ENCODE measurements around the gene MAP3K5. TPM values are rescaled to one million over a fixed set of nuclear protein-coding genes. Genes with fewer than 3 reads are reported as not detected.

Gene MAP3K5
- total and polyA plus RNA-seq, 4 donors = 7.5 to 28.3 (median 22.8) TPM

DNA sequence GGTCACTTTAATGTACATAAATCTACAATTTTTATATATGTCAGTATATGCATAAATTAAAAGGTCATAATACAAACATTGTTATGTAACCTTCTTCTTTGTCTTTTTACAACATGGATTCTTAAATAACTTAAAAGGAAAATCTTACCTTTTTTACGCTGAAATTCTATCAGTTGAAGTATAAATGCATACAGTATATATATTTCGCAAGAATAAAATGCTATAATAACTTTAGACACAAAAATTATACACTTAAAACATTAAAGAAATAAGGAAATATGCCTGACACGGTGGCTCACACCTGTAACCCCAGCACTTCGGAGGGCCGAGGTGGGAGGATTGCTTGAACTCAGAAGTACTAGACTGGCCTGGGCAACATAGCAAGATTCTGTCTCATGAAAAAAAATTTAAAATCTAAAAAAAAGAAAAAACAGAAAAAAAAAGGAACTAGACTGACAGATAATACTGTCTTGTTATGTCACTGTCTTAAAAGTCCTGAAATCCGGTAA lies 132.2 kb downstream of the MAP3K5 start:
- DNase-seq = no peak
- H3K36me3 ChIP-seq (ENCODE audit: control insufficient read depth in 4 of 4, insufficient read depth in 4 of 4, low read length in 4 of 4) = peaks cover 0 to 5% (median 0%) of the 10 kb centered on the region in 4 donors

GRCh38 chr6:136658711-136659110 lies 133.6 kb downstream of the MAP3K5 start:
- Histone ChIP-seq H3K9me3 (ENCODE audit: control insufficient read depth in 4 of 4, insufficient read depth in 3 of 4, low read length in 3 of 4) (no peaks in the 10 kb centered on the region), H3K27me3 (ENCODE audit: control insufficient read depth in 3 of 3, insufficient read depth in 3 of 3, low read length in 2 of 3) (no peaks in the 10 kb centered on the region), H3K9ac (ENCODE audit: insufficient read depth in 1 of 2, low read length in 2 of 2) (no peak overlapping the region), H3K4me3 (no peak overlapping the region), H3K36me3 (ENCODE audit: control insufficient read depth in 4 of 4, insufficient read depth in 4 of 4, low read length in 4 of 4) (peaks cover 0 to 5% (median 0%) of the 10 kb centered on the region in 4 donors), H3K27ac (ENCODE audit: low read depth in 1 of 2, low read length in 1 of 2) (no peak overlapping the region), H3K4me1 (ENCODE audit: control insufficient read depth in 5 of 5, insufficient read depth in 5 of 5, low read length in 5 of 5) (no peaks in the 10 kb centered on the region)
- TF ChIP-seq, protein P1, sequence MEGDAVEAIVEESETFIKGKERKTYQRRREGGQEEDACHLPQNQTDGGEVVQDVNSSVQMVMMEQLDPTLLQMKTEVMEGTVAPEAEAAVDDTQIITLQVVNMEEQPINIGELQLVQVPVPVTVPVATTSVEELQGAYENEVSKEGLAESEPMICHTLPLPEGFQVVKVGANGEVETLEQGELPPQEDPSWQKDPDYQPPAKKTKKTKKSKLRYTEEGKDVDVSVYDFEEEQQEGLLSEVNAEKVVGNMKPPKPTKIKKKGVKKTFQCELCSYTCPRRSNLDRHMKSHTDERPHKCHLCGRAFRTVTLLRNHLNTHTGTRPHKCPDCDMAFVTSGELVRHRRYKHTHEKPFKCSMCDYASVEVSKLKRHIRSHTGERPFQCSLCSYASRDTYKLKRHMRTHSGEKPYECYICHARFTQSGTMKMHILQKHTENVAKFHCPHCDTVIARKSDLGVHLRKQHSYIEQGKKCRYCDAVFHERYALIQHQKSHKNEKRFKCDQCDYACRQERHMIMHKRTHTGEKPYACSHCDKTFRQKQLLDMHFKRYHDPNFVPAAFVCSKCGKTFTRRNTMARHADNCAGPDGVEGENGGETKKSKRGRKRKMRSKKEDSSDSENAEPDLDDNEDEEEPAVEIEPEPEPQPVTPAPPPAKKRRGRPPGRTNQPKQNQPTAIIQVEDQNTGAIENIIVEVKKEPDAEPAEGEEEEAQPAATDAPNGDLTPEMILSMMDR (IDR thresholded peaks at IDR 0.05; ENCODE audit: control extremely low read depth, extremely low read depth) = no peak
- ATAC-seq (ENCODE audit: insufficient read depth, low FRiP score) = no peak
- WGBS, 2 donors = 83 to 96% methylated on average over 2 of the region's 2 CpGs
- no peak for DNase-seq

More for the DNA sequence above, 132.2 kb downstream of the MAP3K5 start:
- TF ChIP-seq, protein P1 (IDR thresholded peaks at IDR 0.05; ENCODE audit: control extremely low read depth, extremely low read depth) = no peak
- Histone ChIP-seq H3K4me1 (ENCODE audit: control insufficient read depth in 5 of 5, insufficient read depth in 5 of 5, low read length in 5 of 5) (no peaks in the 10 kb centered on the region), H3K9me3 (ENCODE audit: control insufficient read depth in 4 of 4, insufficient read depth in 3 of 4, low read length in 3 of 4) (no peaks in the 10 kb centered on the region), H3K27ac (ENCODE audit: low read depth in 1 of 2, low read length in 1 of 2) (no peak overlapping the region), H3K4me3 (no peak overlapping the region), H3K9ac (ENCODE audit: insufficient read depth in 1 of 2, low read length in 2 of 2) (no peak overlapping the region), H3K27me3 (ENCODE audit: control insufficient read depth in 3 of 3, insufficient read depth in 3 of 3, low read length in 2 of 3) (no peaks in the 10 kb centered on the region)
- no peak for ATAC-seq (ENCODE audit: insufficient read depth, low FRiP score)
- 94 to 95% methylated on average over 6 of the region's 6 CpGs for WGBS, 2 donors

DNA sequence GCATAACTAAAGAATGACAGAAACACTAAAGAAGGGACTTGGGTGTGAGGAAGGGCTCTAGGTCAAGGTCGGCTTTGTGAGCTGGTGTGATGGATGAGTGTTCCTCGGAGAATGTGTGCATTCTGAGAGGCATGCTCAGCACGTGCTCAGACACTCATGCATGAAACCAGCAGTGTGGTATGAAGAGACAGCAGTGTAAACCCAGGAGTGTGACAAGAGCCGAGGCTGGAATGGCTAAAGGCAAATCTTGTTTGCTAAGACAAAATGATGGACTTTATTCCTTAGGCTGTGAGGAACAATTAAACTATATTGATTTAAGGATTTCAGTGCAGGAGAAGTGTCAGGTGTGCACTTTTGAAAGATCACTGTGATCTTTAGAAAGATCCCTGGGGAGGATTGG lies 134.6 kb downstream of the MAP3K5 start:
- WGBS, 2 donors = 76 to 86% methylated on average over 4 of the region's 4 CpGs
- Histone ChIP-seq H3K36me3 (ENCODE audit: control insufficient read depth in 4 of 4, insufficient read depth in 4 of 4, low read length in 4 of 4) (peaks cover 0 to 5% (median 0%) of the 10 kb centered on the region in 4 donors), H3K27me3 (ENCODE audit: control insufficient read depth in 3 of 3, insufficient read depth in 3 of 3, low read length in 2 of 3) (no peaks in the 10 kb centered on the region), H3K27ac (ENCODE audit: low read depth in 1 of 2, low read length in 1 of 2) (no peak overlapping the region), H3K9ac (ENCODE audit: insufficient read depth in 1 of 2, low read length in 2 of 2) (no peak overlapping the region), H3K4me3 (no peak overlapping the region), H3K4me1 (ENCODE audit: control insufficient read depth in 5 of 5, insufficient read depth in 5 of 5, low read length in 5 of 5) (no peaks in the 10 kb centered on the region), H3K9me3 (ENCODE audit: control insufficient read depth in 4 of 4, insufficient read depth in 3 of 4, low read length in 3 of 4) (no peaks in the 10 kb centered on the region)
- ATAC-seq (ENCODE audit: insufficient read depth, low FRiP score) = no peak
- TF ChIP-seq, protein P1 (IDR thresholded peaks at IDR 0.05; ENCODE audit: control extremely low read depth, extremely low read depth) = no peak
- no peak for DNase-seq

DNA sequence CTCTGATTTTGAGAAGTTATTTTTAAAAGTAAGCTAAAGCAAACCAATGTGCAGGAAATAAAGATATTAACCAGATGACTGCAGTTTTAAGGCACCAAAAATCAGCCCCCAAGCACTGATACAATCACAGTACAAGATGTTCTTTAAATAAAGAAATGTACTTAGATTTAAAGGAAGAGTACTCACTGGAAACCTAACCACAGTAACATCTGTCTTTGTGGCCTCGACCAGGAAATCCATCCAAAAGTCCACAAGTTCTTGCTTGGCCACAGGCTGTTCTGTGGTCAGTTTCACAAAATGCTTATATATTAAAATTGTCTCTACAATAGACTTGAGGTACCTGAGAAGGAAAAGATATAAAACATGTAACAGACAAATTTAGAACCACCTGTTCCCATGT lies 136.2 kb downstream of the MAP3K5 start:
- no peak for ATAC-seq (ENCODE audit: insufficient read depth, low FRiP score)
- TF ChIP-seq, protein P1 (IDR thresholded peaks at IDR 0.05; ENCODE audit: control extremely low read depth, extremely low read depth) = no peak

More for the DNA sequence above, 136.2 kb downstream of the MAP3K5 start:
- DNase-seq = no peak
- whole genome bisulfite sequencing, 2 donors = 36 to 60% methylated on average over 1 of the region's 1 CpG
- Histone ChIP-seq H3K4me3 (no peak overlapping the region), H3K36me3 (ENCODE audit: control insufficient read depth in 4 of 4, insufficient read depth in 4 of 4, low read length in 4 of 4) (peaks cover 0 to 5% (median 0%) of the 10 kb centered on the region in 4 donors), H3K27me3 (ENCODE audit: control insufficient read depth in 3 of 3, insufficient read depth in 3 of 3, low read length in 2 of 3) (no peaks in the 10 kb centered on the region), H3K27ac (ENCODE audit: low read depth in 1 of 2, low read length in 1 of 2) (no peak overlapping the region), H3K4me1 (ENCODE audit: control insufficient read depth in 5 of 5, insufficient read depth in 5 of 5, low read length in 5 of 5) (no peaks in the 10 kb centered on the region), H3K9ac (ENCODE audit: insufficient read depth in 1 of 2, low read length in 2 of 2) (no peak overlapping the region), H3K9me3 (ENCODE audit: control insufficient read depth in 4 of 4, insufficient read depth in 3 of 4, low read length in 3 of 4) (no peaks in the 10 kb centered on the region)

All from lung (tissue), 12 donors.